Mesendoderm (in vitro differentiated cells): ENCODE data around the gene PLEKHA3.

Experiments used
- DNase-seq: peaks from one replicate; pipeline ENCODE4 v3.0.0; 2013
- H2AK5ac ChIP-seq: 2 replicates; pipeline ENCODE4 v1.6.1; 2013; ENCODE audit warnings: low read length, inconsistent platforms
- H2BK120ac ChIP-seq: 2 replicates; pipeline ENCODE4 v1.6.1; 2013; ENCODE audit warnings: low read depth, mild to moderate bottlenecking, low read length, moderate library complexity, mixed read lengths
- H2BK15ac ChIP-seq: replicated peaks from 2 replicates; pipeline ENCODE4 v1.6.1; 2013; ENCODE audit warnings: low read depth, mild to moderate bottlenecking, moderate library complexity
- H2BK5ac ChIP-seq: 2 replicates; pipeline ENCODE4 v1.6.1; 2013; ENCODE audit warnings: low read length, inconsistent platforms
- H3K18ac ChIP-seq: 2 replicates; pipeline ENCODE4 v1.6.1; 2013; ENCODE audit warnings: mild to moderate bottlenecking, low read length, mixed read lengths
- H3K23ac ChIP-seq: one replicate; pipeline ENCODE4 v1.6.1; 2013; ENCODE audit warnings: low read length
- H3K27ac ChIP-seq: 2 replicates; pipeline ENCODE4 v1.5.1; 2013; ENCODE audit warnings: low read depth, mild to moderate bottlenecking, inconsistent platforms, low read length, moderate library complexity
- H3K27me3 ChIP-seq: 2 replicates; pipeline ENCODE4 v1.6.1; 2013; ENCODE audit warnings: low read length, control low read depth, mild to moderate bottlenecking, inconsistent platforms; ENCODE audit not compliant: insufficient read depth, poor library complexity
- H3K36me3 ChIP-seq: 2 replicates; pipeline ENCODE4 v1.6.1; 2013; ENCODE audit warnings: low read length, inconsistent platforms; ENCODE audit not compliant: control insufficient read depth, insufficient read depth
- H3K4ac ChIP-seq: one replicate; pipeline ENCODE4 v1.6.1; 2013; ENCODE audit warnings: low read depth, mild to moderate bottlenecking, low read length, moderate library complexity
- H3K4me1 ChIP-seq: 2 replicates; pipeline ENCODE4 v1.6.1; 2013; ENCODE audit warnings: low read depth, low read length, inconsistent platforms; ENCODE audit not compliant: control insufficient read depth
- H3K4me2 ChIP-seq: 2 replicates; pipeline ENCODE4 v1.6.1; 2013; ENCODE audit warnings: low read length
- H3K4me3 ChIP-seq: 2 replicates; pipeline ENCODE4 v1.5.1; 2013; ENCODE audit warnings: mild to moderate bottlenecking, low read length
- H3K56ac ChIP-seq: one replicate; pipeline ENCODE4 v1.6.1; 2013; ENCODE audit warnings: low read length
- H3K79me1 ChIP-seq: 2 replicates; pipeline ENCODE4 v1.6.1; 2013; ENCODE audit warnings: low read length, inconsistent platforms
- H3K79me2 ChIP-seq: 2 replicates; pipeline ENCODE4 v1.6.1; 2013; ENCODE audit warnings: mild to moderate bottlenecking, low read length; ENCODE audit not compliant: control insufficient read depth, insufficient read depth
- H3K9ac ChIP-seq: 2 replicates; pipeline ENCODE4 v1.6.1; 2013; ENCODE audit warnings: low read length, inconsistent platforms
- H4K5ac ChIP-seq: one replicate; pipeline ENCODE4 v1.6.1; 2013; ENCODE audit warnings: low read length
- H4K8ac ChIP-seq: one replicate; pipeline ENCODE4 v1.6.1; 2013; ENCODE audit warnings: low read depth, mild to moderate bottlenecking, control low read depth, low read length, moderate library complexity
- WGBS: extraction: QIAGEN DNeasy Blood & Tissue Kit; methylation state at CpG from one replicate; pipeline ENCODE4 v1.1.7; 2013; ENCODE audit warnings: low lambda C conversion rate, missing lambda C conversion rate; ENCODE audit not compliant: insufficient coverage; ENCODE audit errors: extremely low coverage; 5-methylcytosine and 5-hydroxymethylcytosine counted together

The PLEKHA3 gene

DNA sequence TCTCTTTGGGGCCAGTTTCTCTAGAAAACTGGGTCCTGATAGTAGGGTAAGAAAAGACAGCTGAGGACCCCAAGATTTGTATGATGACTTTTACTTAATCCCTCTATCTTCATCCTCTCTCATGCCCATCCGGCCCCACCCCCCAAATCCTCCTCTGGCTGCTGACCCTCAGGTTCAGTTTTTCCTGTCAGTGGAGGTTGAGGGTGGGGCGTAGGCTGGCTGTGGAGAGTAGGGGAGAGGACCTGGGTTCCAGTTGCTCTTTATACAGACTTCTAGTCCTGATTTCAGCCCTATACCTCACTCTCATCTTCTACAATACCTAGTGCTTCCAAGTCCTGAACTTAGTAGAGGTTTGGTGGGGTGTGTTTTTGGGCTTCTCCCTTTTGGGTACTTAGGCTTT is 28.4 kb downstream of the PLEKHA3 start:
- H2BK5ac ChIP-seq: no peak overlapping the region
- H3K9ac ChIP-seq: no peak overlapping the region
- no peak overlapping the region for H2AK5ac ChIP-seq
- H3K4ac ChIP-seq: no peak overlapping the region
- H3K4me3 ChIP-seq: no peak overlapping the region
- no peaks in the 10 kb centered on the region for H3K27me3 ChIP-seq
- no peak overlapping the region for H3K56ac ChIP-seq
- no peaks in the 10 kb centered on the region for H3K79me2 ChIP-seq
- no peak overlapping the region for H3K27ac ChIP-seq
- no peak for DNase-seq
- no peak overlapping the region for H4K5ac ChIP-seq
- no peak overlapping the region for H3K4me2 ChIP-seq
- H3K23ac ChIP-seq: no peak overlapping the region
- H3K18ac ChIP-seq: no peak overlapping the region
- no peak overlapping the region for H4K8ac ChIP-seq
- no peaks in the 10 kb centered on the region for H3K79me1 ChIP-seq
- no peak overlapping the region for H2BK120ac ChIP-seq
- H3K36me3 ChIP-seq: no peaks in the 10 kb centered on the region
- WGBS: no CpG with 5 or more reads among the region's 2 CpGs
- no peak overlapping the region for H2BK15ac ChIP-seq
- H3K4me1 ChIP-seq: no peaks in the 10 kb centered on the region

DNA sequence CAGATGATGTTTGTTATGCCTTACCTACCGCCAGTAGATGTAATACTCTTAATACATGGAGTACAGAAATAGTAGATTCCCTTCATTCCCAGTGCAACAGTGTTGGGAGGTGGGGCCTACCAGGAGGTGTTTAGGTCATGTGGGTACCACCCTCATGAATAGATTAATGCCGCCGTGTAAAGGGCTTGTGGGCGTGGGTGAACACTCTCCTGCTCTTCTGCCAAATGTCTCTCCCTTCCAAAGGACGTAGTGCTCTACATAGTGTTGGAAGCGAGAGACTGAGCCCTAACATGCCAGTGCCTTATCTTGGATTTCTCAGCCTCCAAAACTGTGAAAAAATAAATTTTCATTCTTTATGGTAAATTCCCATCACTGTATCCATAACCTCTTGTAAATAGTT is 30.1 kb downstream of the PLEKHA3 start:
- no peaks in the 10 kb centered on the region for H3K36me3 ChIP-seq
- no CpG with 5 or more reads among the region's 6 CpGs for WGBS
- H2AK5ac ChIP-seq: no peak overlapping the region
- H4K8ac ChIP-seq: no peak overlapping the region
- no peak overlapping the region for H4K5ac ChIP-seq
- H3K27ac ChIP-seq: no peak overlapping the region
- no peaks in the 10 kb centered on the region for H3K79me2 ChIP-seq
- H2BK120ac ChIP-seq: no peak overlapping the region
- H3K9ac ChIP-seq: no peak overlapping the region
- H3K23ac ChIP-seq: no peak overlapping the region
- no peak overlapping the region for H3K4ac ChIP-seq
- H3K79me1 ChIP-seq: no peaks in the 10 kb centered on the region
- H3K18ac ChIP-seq: no peak overlapping the region
- H3K4me1 ChIP-seq: no peaks in the 10 kb centered on the region
- H3K4me3 ChIP-seq: no peak overlapping the region
- H3K27me3 ChIP-seq: no peaks in the 10 kb centered on the region
- no peak for DNase-seq
- H3K4me2 ChIP-seq: no peak overlapping the region
- no peak overlapping the region for H3K56ac ChIP-seq
- H2BK5ac ChIP-seq: no peak overlapping the region
- no peak overlapping the region for H2BK15ac ChIP-seq

DNA sequence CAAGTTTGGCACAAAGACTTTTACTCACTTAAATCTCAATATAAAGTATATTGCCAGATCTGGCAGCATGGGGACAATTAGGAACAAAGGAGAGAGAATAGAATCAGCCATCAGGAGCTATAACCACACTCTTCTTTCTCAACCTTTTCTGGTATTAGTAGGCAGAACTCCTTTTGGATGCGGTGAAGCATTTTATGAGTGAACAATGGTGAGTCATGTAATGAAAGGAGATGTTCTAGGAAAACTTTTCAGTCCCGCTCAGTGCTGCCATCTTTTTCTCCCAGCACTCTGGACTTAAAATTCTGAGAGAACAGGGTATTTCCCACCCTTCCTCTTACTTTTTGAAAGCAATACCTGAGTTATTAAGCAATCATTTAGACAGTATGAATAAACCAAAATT is 32.2 kb downstream of the PLEKHA3 start:
- Histone ChIP-seq H4K8ac (no peak overlapping the region), H2BK5ac (no peak overlapping the region), H3K4ac (no peak overlapping the region), H2BK120ac (no peak overlapping the region), H3K79me1 (no peaks in the 10 kb centered on the region), H3K27ac (no peak overlapping the region), H3K27me3 (no peaks in the 10 kb centered on the region), H3K4me2 (no peak overlapping the region), H3K4me3 (no peak overlapping the region), H3K18ac (no peak overlapping the region), H3K9ac (no peak overlapping the region), H3K4me1 (no peaks in the 10 kb centered on the region), H4K5ac (no peak overlapping the region), H2AK5ac (no peak overlapping the region), H3K36me3 (no peaks in the 10 kb centered on the region), H3K79me2 (no peaks in the 10 kb centered on the region), H3K56ac (no peak overlapping the region), H3K23ac (no peak overlapping the region), H2BK15ac (no peak overlapping the region)
- no CpG with 5 or more reads among the region's 2 CpGs for WGBS
- no peak for DNase-seq

DNA sequence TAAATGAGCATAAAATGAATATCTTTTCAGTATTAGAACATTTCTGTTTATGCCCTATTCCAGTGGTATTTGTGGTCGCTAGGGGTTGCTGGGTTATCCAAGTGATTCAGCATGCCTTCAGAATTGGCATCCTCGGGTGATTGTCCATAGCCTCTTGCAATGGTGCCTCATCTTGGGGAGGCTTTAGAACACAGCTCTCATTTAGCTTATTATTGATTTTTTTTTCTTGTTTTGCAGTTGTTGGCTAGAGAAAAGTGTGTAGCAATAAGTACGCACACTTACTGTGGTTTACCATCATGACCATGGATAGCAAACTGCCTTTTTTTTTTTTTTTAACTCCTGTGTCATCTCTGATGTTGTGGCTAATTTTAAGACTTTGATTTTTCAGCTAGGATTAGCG is 33.6 kb downstream of the PLEKHA3 start:
- no peak overlapping the region for H2BK5ac ChIP-seq
- no peak overlapping the region for H3K4ac ChIP-seq
- H3K79me2 ChIP-seq: no peaks in the 10 kb centered on the region
- H3K18ac ChIP-seq: no peak overlapping the region
- H3K23ac ChIP-seq: no peak overlapping the region
- H3K79me1 ChIP-seq: no peaks in the 10 kb centered on the region
- H4K5ac ChIP-seq: no peak overlapping the region
- no peak overlapping the region for H4K8ac ChIP-seq
- H3K56ac ChIP-seq: no peak overlapping the region
- H2BK15ac ChIP-seq: no peak overlapping the region
- H2BK120ac ChIP-seq: no peak overlapping the region
- H3K4me2 ChIP-seq: no peak overlapping the region
- H2AK5ac ChIP-seq: no peak overlapping the region
- H3K27ac ChIP-seq: no peak overlapping the region
- WGBS: no CpG with 5 or more reads among the region's 4 CpGs
- H3K27me3 ChIP-seq: no peaks in the 10 kb centered on the region
- DNase-seq: no peak
- H3K4me3 ChIP-seq: no peak overlapping the region
- no peaks in the 10 kb centered on the region for H3K36me3 ChIP-seq
- no peaks in the 10 kb centered on the region for H3K4me1 ChIP-seq
- no peak overlapping the region for H3K9ac ChIP-seq

DNA sequence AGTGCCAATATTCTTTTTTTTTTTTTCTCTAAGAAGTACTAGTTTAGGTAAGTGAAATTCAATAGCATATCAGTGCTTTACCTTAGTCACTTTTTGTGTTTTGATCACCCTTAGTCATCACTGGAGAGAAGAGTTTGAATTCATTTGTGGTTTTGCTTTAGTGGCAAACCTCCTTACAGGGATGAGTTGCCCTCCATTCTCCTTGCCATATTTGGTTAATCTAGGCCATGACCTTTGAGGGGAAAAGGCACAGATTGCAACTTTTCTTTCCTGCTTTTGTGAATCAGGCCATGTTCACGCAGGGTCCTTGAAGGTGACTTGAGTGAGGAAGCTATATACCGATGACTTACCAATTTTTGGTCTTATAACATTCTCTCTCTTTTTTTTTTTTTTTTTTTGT is 34.4 kb downstream of the PLEKHA3 start:
- Histone ChIP-seq H2BK5ac (no peak overlapping the region), H3K79me1 (no peaks in the 10 kb centered on the region), H2BK15ac (no peak overlapping the region), H3K9ac (no peak overlapping the region), H4K8ac (no peak overlapping the region), H3K27me3 (no peaks in the 10 kb centered on the region), H3K23ac (no peak overlapping the region), H2AK5ac (no peak overlapping the region), H2BK120ac (no peak overlapping the region), H3K4me3 (no peak overlapping the region), H3K27ac (no peak overlapping the region), H3K4me1 (no peaks in the 10 kb centered on the region), H3K79me2 (no peaks in the 10 kb centered on the region), H3K18ac (no peak overlapping the region), H4K5ac (no peak overlapping the region), H3K56ac (no peak overlapping the region), H3K4ac (no peak overlapping the region), H3K36me3 (no peaks in the 10 kb centered on the region), H3K4me2 (no peak overlapping the region)
- WGBS: no CpG with 5 or more reads among the region's 2 CpGs
- no peak for DNase-seq

DNA sequence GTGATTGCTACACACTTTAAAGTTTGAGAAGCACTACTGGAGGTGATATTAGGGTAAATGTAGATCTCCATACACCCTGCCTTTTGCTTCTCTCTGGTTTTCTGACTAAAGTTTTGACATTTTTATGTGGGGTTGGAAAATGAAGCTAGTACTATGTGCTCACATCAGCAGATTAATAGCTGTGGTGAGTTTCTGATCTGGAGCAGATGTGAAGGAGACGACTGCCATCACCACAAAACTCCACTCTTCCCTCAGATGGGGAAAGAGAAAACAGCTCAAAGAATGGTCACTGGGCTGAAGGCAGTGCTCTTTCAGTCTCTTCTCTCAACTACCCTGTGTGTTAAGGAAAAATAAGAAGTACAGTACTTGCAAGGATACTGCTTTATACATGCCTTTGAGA is 37.2 kb downstream of the PLEKHA3 start:
- no peak for DNase-seq
- Histone ChIP-seq H3K56ac (no peak overlapping the region), H2BK5ac (no peak overlapping the region), H3K79me2 (no peaks in the 10 kb centered on the region), H3K36me3 (no peaks in the 10 kb centered on the region), H3K27ac (no peak overlapping the region), H3K23ac (no peak overlapping the region), H3K18ac (no peak overlapping the region), H4K8ac (no peak overlapping the region), H3K79me1 (no peaks in the 10 kb centered on the region), H2AK5ac (no peak overlapping the region), H3K4me1 (no peaks in the 10 kb centered on the region), H3K4me2 (no peak overlapping the region), H3K4ac (no peak overlapping the region), H3K27me3 (no peaks in the 10 kb centered on the region), H2BK120ac (no peak overlapping the region), H2BK15ac (no peak overlapping the region), H3K4me3 (no peak overlapping the region), H3K9ac (no peak overlapping the region), H4K5ac (no peak overlapping the region)
- no CpG with 5 or more reads among the region's 1 CpG for WGBS
